Omental fat pad (tissue), 4 donors: ENCODE results near the gene RIN1. TPM values are rescaled to one million over a fixed set of nuclear protein-coding genes. Genes with fewer than 3 reads are reported as not detected.
A peak's percentile ranks its signal among the peaks of the same experiment; 100 is the strongest.

Experiments used
- ATAC-seq: fragments of 150-250 bp; one replicate; pipeline ENCODE4 v1.9.1; 2016; ENCODE audit warnings: mild to moderate bottlenecking, moderate library complexity; ENCODE audit not compliant: low FRiP score
- DNase-seq: peaks from one replicate; pipeline ENCODE4 v3.0.0-alpha.2; 2019; ENCODE audit warnings: low spot score
- CTCF ChIP-seq, 3 donors: fragments of 450-650 bp; IDR thresholded peaks; one replicate each; pipeline ENCODE4 v1.5.1; 2016 to 2017; ENCODE audit warnings: antibody characterized with exemption in 3 of 3, mild to moderate bottlenecking in 3 of 3, moderate library complexity in 2 of 3
- small RNA-seq: library from RNA; depleted of rRNA; stranded (forward); fragments of <200 nt; gene quantifications from one replicate; pipeline ENCODE3, GENCODE V24; 2016
- total RNA-seq, 4 donors: library from RNA; depleted of rRNA; stranded (reverse); fragments of >200 nt; gene quantifications; one replicate each; pipeline ENCODE4 v1.1.0, GENCODE V29; 2016

The RIN1 gene
- total RNA-seq, 4 donors from 2014 or later: 2.9 to 34.6 (median 3.6) TPM

- no peak for DNase-seq
- no peak for ATAC-seq
- no peak for TF ChIP-seq CTCF (IDR thresholded peaks at IDR 0.05)
These were observed 49.5 kb downstream of the RIN1 start for GRCh38 chr11:66286699-66287098.

DNA sequence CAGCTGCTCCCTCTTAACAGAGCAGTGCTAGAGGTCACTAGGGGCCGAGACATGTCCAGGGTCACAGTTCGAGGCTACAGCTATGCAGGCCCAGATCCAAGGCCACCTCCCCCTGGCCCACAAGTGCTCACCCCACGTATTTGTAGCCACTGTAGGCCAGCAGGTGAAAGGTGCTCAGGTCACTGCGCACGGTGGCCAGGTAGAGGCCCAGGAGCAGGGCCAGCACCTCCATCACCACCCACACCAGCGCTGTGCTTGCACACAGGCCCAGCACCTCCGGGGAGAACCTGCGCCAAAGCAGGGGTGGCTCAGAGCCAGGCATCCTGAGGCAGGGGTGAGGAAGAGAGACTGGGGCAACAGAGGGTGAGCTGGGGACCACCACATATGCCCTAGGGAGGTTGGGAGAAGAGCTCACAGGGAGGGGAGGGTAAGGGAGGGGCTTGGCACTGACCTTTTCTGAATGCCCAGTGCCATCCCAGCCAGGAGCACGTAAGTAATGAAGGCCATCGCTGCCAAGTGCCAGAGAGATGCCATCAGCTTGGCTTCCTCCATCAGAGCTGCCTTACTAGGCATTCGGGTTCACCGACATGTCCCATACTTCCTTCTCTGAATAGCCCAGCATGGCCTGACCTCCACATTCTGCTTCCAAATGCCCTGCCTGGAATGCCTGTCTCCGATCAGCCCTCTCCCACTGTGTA, 50.8 kb downstream of the RIN1 start:
- DNase-seq (no peak), ATAC-seq (no peak)
- no peak for TF ChIP-seq CTCF (IDR thresholded peaks at IDR 0.05)

GRCh38 chr11:66284526-66285078, 51.6 kb downstream of the RIN1 start:
- ATAC-seq (no peak), DNase-seq (no peak)
- TF ChIP-seq CTCF (IDR thresholded peaks at IDR 0.05): no peak

DNA sequence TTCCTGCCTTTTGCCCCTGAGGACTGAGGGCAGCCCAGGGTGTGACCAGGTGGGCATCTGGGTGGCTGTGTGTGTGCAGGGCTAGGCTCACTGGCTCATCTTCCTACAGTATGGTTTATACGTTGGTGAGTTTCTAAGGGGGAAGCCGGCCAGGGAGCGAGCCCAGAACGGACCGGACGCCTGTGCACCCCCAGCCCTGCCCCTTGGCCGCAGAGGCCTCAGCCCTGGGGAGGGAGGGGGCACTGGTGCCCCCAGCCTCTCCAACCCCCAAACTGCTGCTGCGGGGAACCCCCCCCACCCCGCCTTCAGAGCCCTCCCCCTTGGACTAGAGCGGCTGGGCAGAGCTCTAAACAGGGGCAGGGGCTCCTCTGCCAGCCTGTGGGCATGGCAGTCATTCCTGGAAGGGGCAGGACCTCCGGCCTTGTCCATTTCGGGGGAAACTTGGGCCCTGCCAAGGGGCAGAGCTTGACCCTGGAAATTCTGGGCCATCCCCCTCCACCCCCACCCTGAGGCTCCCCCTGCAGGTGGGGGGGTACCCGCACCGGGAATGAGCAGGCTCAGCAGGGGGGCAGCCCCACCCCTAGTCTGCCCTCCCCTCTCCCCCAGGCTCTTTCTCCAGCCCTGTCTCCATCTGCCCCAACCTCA, 52.7 kb downstream of the RIN1 start:
- DNase-seq: no peak
- ATAC-seq: no peak
- TF ChIP-seq CTCF (IDR thresholded peaks at IDR 0.05): no peak

DNA sequence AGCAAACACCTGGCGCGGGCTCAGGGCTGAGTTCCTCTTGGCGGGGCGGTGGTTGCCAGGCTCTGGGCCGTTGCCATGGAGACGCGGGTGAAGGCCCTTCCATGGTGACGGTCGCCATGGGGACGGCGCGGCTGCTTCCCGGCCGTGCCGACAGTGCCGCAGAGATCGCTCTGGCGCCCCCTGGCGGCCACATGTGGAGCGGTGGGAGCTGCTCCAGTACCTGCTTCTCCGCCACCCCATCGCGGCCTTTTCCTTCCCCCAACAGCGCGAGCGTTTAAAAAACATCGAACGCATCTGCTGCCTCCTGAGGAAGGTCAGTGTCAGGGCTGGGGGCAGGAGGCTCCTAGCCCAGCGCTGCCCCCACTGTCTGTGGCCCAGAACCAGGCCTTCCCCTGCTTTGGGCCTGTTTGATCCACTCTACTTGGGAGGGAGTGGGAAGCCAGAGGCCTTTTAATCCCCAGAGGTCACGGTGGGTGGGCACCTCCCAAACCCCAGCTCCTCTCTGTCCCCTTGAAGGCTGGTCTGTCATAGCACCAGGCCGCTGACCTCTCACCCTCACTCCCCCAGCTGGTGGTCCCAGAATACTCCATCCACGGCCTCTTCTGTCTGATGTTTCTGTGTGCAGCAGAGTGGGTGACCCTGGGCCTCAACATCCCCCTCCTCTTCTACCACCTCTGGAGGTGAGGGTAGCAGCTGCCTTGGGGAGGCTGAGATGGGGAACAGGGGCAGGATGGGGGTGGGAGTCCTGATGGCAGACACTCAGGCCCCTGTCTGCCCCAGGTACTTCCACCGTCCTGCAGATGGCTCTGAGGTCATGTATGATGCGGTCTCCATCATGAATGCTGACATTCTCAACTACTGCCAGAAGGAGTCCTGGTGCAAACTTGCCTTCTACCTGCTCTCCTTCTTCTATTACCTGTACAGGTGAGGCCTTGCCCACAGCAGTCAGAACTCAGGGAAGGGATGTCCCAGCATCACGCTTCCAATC, 53.5 kb downstream of the RIN1 start:
- peak; percentile 66 for ATAC-seq
- peak; percentile 98 for DNase-seq
- peak in 2 of 3 donors; percentile 92 to 95 for TF ChIP-seq CTCF (IDR thresholded peaks at IDR 0.05)

Small RNA genes lying within 50 kb of the gene (small RNA-seq; reads per million reads assigned to genes)
- gene RF00017: not detected

Other genes with a start within 250 kb of the RIN1 start
- 10 to 100 TPM in 2 of 4 donors, 1 to 10 TPM in 2; 9.5 to 15.9 (median 11.9) TPM for gene KLC2, start 78.7 kb downstream of the RIN1 start, total RNA-seq
- gene RAB1B, start 67.8 kb downstream of the RIN1 start, total RNA-seq: 100 to 1,000 TPM in 1 of 4 donors, 10 to 100 TPM in 3; 74.0 to 107 (median 87.1) TPM
- gene CNIH2, start 58.3 kb downstream of the RIN1 start, total RNA-seq: not detected
- 100 to 1,000 TPM in 1 of 4 donors, 10 to 100 TPM in 3; 57.1 to 116 (median 63.4) TPM for gene YIF1A, start 47.3 kb downstream of the RIN1 start, total RNA-seq
- 10 to 100 TPM in 1 of 4 donors, 1 to 10 TPM in 2, not detected in 1; 1.6 to 14.8 (median 9.1) TPM for gene TMEM151A, start 44.5 kb downstream of the RIN1 start, total RNA-seq
- 100 to 1,000 TPM in 1 of 4 donors, 10 to 100 TPM in 3; 43.2 to 107 (median 70.7) TPM for gene CD248, start 19.4 kb downstream of the RIN1 start, total RNA-seq
- gene BRMS1, start 8.7 kb upstream of the RIN1 start, total RNA-seq: 10 to 100 TPM; 36.7 to 59.2 (median 42.0) TPM
- gene B4GAT1, start 11.2 kb upstream of the RIN1 start, total RNA-seq: 10 to 100 TPM; 13.3 to 37.1 (median 21.1) TPM
- 1 to 10 TPM; 2.7 to 7.4 (median 5.0) TPM for gene SLC29A2, start 35.3 kb upstream of the RIN1 start, total RNA-seq
- under 1 TPM in 1 of 4 donors, not detected in 3; 0.19 TPM for gene NPAS4, start 84.6 kb upstream of the RIN1 start, total RNA-seq
- gene MRPL11, start 102.4 kb upstream of the RIN1 start, total RNA-seq: 10 to 100 TPM; 29.2 to 38.0 (median 32.3) TPM
- gene PELI3, start 130.5 kb upstream of the RIN1 start, total RNA-seq: 10 to 100 TPM in 2 of 4 donors, 1 to 10 TPM in 2; 9.2 to 16.3 (median 12.5) TPM
- gene DPP3, start 144.0 kb upstream of the RIN1 start, total RNA-seq: 10 to 100 TPM; 13.9 to 23.9 (median 21.0) TPM
- 10 to 100 TPM; 35.5 to 71.9 (median 37.9) TPM for gene BBS1, start 174.2 kb upstream of the RIN1 start, total RNA-seq
- 10 to 100 TPM; 12.1 to 18.7 (median 13.0) TPM for gene ZDHHC24, start 209.6 kb upstream of the RIN1 start, total RNA-seq
- not detected for gene ACTN3, start 210.5 kb upstream of the RIN1 start, total RNA-seq
- 100 to 1,000 TPM in 2 of 4 donors, 10 to 100 TPM in 2; 82.8 to 110 (median 96.5) TPM for gene CTSF, start 232.2 kb upstream of the RIN1 start, total RNA-seq